ENCODE measurements around the gene ENPP6.

DNA sequence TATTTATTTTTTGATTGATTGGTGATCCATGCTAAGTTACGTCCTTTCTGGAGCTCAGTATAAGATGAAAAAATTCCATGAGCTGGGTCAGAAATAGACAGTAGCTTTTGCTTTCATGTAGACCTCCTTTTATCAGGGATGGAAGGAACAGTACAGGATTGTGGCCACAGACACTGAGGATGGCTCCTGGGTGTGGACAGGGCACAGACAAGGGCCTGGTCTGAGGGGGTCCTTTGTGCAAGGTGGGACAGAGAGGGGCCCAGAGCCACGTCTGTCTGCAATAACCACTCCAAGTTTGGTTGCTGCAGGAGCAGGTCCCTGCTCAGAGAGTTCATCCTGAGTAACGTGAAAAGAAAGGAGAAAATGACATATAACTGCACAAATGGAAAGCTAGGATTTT, 127.1 kb downstream of the ENPP6 start:
- TF ChIP-seq POLR2A (IDR thresholded peaks at IDR 0.05; ENCODE audit: low read length) (no peak), GATA1 (IDR thresholded peaks at IDR 0.05; ENCODE audit: low read depth, low read length) (no peak)
